ENCODE results near the gene WNT11. TPM values are rescaled to one million over a fixed set of nuclear protein-coding genes. Genes with fewer than 3 reads are reported as not detected.

The WNT11 gene
- total and polyA plus RNA-seq, 12 donors = 5.1 to 12.0 (median 7.7) TPM

DNA sequence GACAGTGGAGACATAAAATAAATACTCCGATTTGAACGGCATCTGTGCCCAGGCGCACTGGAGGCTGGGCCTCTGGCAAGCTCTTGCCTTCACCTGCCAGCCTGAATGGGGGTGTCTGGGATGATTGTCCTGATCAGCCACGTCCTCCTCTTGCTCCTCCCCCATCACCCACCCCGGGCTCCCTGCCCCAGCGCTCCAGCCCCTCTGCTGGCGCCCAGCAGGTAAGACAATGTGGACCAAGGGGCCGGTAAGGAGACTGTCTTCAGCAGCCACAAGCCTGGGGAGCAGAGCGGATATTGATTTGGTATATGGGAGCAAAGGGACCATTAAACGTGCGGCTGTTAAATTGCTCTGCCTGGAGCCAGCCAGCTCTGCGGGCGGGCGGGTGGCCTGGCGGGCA is 24.9 kb downstream of the WNT11 start:
- H3K36me3 ChIP-seq = no peaks in the 10 kb centered on the region
- intact Hi-C loops (cut with DNase I) = no loop called here
- ATAC-seq = no peak
- H3K4me1 ChIP-seq = peaks cover 0 to 28% (median 17%) of the 10 kb centered on the region in 9 donors
- no peak overlapping the region for H3K4me3 ChIP-seq
- DNase-seq = no peak
- no peaks in the 10 kb centered on the region for H3K9me3 ChIP-seq
- no peak overlapping the region for H3K27ac ChIP-seq
- no peaks in the 10 kb centered on the region for H3K27me3 ChIP-seq
- WGBS, 2 donors = 96 to 97% methylated on average over 15 of the region's 15 CpGs
- TF ChIP-seq, protein P1, sequence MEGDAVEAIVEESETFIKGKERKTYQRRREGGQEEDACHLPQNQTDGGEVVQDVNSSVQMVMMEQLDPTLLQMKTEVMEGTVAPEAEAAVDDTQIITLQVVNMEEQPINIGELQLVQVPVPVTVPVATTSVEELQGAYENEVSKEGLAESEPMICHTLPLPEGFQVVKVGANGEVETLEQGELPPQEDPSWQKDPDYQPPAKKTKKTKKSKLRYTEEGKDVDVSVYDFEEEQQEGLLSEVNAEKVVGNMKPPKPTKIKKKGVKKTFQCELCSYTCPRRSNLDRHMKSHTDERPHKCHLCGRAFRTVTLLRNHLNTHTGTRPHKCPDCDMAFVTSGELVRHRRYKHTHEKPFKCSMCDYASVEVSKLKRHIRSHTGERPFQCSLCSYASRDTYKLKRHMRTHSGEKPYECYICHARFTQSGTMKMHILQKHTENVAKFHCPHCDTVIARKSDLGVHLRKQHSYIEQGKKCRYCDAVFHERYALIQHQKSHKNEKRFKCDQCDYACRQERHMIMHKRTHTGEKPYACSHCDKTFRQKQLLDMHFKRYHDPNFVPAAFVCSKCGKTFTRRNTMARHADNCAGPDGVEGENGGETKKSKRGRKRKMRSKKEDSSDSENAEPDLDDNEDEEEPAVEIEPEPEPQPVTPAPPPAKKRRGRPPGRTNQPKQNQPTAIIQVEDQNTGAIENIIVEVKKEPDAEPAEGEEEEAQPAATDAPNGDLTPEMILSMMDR (IDR thresholded peaks at IDR 0.05) = no peak

DNA sequence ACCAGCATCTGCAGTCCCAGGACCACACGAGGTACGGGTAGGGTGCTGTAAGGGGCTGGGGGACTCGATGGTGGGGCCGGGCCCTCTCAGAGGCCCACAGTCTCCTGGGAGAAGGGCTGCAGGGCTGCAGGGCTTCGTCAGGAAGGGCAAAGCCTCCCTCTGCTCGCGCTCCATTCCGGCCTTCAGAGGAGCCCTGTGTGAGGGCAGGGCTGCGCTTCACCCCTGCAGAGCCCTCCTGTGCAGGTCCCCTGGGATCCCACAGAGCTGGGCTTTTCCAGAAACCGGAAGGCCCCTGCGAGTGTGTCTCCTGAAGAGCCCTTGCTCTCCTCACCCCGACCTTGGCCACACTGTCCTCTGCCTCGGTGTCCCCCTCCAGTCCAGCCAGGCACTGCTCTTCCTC is 27.2 kb downstream of the WNT11 start:
- WGBS, 2 donors = 89 to 90% methylated on average over 13 of the region's 13 CpGs
- H3K4me3 ChIP-seq = no peak overlapping the region
- TF ChIP-seq, protein P1 (IDR thresholded peaks at IDR 0.05) = no peak
- H3K4me1 ChIP-seq = peaks cover 0 to 6% (median 0%) of the 10 kb centered on the region in 9 donors
- ATAC-seq = no peak
- intact Hi-C loops (cut with DNase I) = no loop called here
- no peak overlapping the region for H3K27ac ChIP-seq
- H3K27me3 ChIP-seq = no peaks in the 10 kb centered on the region
- DNase-seq = no peak
- no peaks in the 10 kb centered on the region for H3K36me3 ChIP-seq
- H3K9me3 ChIP-seq = no peaks in the 10 kb centered on the region

- DNase-seq = no peak
- Histone ChIP-seq H3K9me3 (no peaks in the 10 kb centered on the region), H3K4me1 (no peaks in the 10 kb centered on the region), H3K27ac (no peak overlapping the region), H3K4me3 (no peak overlapping the region), H3K27me3 (no peaks in the 10 kb centered on the region), H3K36me3 (no peaks in the 10 kb centered on the region)
- intact Hi-C loops (cut with DNase I) = no loop called here
- TF ChIP-seq, protein P1 (IDR thresholded peaks at IDR 0.05) = no peak
- ATAC-seq = no peak
- WGBS, 2 donors = 95 to 97% methylated on average over 6 of the region's 6 CpGs
Measured at GRCh38 chr11:76177250-76177686, 29.0 kb downstream of the WNT11 start.

GRCh38 chr11:76176463-76176862 is 29.8 kb downstream of the WNT11 start:
- 89 to 94% methylated on average over 9 of the region's 9 CpGs for WGBS, 2 donors
- no peak for ATAC-seq

More at GRCh38 chr11:76176463-76176862, 29.8 kb downstream of the WNT11 start:
- DNase-seq = no peak
- TF ChIP-seq, protein P1 (IDR thresholded peaks at IDR 0.05) = no peak
- no peak overlapping the region for H3K27ac ChIP-seq
- intact Hi-C loops (cut with DNase I) = no loop called here
- H3K27me3 ChIP-seq = no peaks in the 10 kb centered on the region
- H3K4me3 ChIP-seq = no peak overlapping the region
- H3K4me1 ChIP-seq = no peaks in the 10 kb centered on the region
- H3K36me3 ChIP-seq = no peaks in the 10 kb centered on the region
- no peaks in the 10 kb centered on the region for H3K9me3 ChIP-seq
